ENCODE data around the gene ADCY5. TPM values are rescaled to one million over a fixed set of nuclear protein-coding genes. Genes with fewer than 3 reads are reported as not detected.

The ADCY5 gene
- polyA plus RNA-seq, 2 of the 4 experiments (the other 2 are of a cell fraction), result 0.57 to 0.68 TPM

DNA sequence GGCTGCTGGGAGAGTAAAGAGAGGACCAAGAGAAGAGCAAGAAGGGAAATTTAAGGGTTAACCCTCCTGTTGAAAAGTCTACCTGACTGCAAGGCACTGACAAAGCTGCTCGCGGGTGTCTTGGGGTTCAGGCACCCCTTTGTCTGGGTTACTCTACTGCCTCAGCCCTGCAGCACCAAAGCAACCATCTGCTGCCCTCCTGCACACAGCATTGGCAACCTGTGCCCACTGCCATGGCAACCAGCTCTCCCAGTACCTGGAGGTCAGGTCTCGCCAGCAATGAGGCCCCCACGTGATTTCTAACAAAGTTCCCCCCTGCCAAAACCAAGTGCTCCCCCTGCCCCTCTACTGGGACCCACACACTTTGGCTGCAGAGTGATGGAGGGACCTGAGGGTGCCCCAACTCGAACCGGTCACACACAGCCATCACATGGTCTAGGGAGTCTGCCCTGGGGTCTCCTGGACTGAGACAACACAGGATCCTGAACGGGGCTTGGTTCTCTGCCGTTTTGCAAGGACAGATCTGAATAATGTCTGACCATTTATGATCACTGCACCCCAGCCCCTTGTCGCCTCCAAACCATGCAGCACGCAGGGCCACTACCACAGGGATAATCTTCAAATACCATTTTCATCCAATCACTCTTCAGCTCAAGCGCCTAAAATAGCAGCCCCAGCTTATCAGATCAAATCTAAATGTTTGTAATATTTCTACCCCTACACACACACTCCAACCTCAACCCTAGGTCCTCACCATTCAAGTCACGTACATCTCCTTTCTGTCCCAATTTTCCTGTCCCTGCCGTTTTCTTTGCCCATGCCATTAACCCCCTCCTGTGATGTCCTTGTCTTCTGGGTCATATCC is 50.7 kb downstream of the ADCY5 start:
- ATAC-seq (peak; percentile 15 to 42; a peak in 1 of 6 replicates), DNase-seq (ENCODE audit: low read depth in 1 of 2, low spot score in 1 of 2) (no peak), FAIRE-seq (no peak)
- Histone ChIP-seq H3K4me2 (no peak overlapping the region), H3K4me3 (no peak overlapping the region), H3K27ac (no peak overlapping the region), H3K9me3 (no peaks in the 10 kb centered on the region), H3K4me1 (no peaks in the 10 kb centered on the region)
- TF ChIP-seq FOXS1 (CRISPR knock-in tag; IDR thresholded peaks at IDR 0.05) (no peak), HEYL (CRISPR knock-in tag; IDR thresholded peaks at IDR 0.05) (no peak)
- TF ChIP-seq, protein P1, sequence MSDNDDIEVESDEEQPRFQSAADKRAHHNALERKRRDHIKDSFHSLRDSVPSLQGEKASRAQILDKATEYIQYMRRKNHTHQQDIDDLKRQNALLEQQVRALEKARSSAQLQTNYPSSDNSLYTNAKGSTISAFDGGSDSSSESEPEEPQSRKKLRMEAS (IDR thresholded peaks at IDR 0.05), result no peak
- POLR2A ChIA-PET, result no interaction called here
- WGBS (ENCODE audit: missing lambda C conversion rate), result 56% methylated on average over 11 of the region's 13 CpGs
- CTCF ChIA-PET, result interaction anchor here (0.7 kb wide), 1 partner anchor 161 kb away, joined by 3 read pairs; no protein-coding TSS in a partner anchor

GRCh38 chr3:123397050-123397590 is 51.8 kb downstream of the ADCY5 start:
- Histone ChIP-seq H3K4me3 (no peak overlapping the region), H3K9me3 (no peaks in the 10 kb centered on the region), H3K4me2 (no peak overlapping the region), H3K4me1 (no peaks in the 10 kb centered on the region), H3K27ac (no peak overlapping the region)
- 87% methylated on average over 5 of the region's 5 CpGs for WGBS (ENCODE audit: missing lambda C conversion rate)
- POLR2A ChIA-PET, result no interaction called here
- no peak for FAIRE-seq
- no peak for TF ChIP-seq CHD2 (IDR thresholded peaks at IDR 0.05; ENCODE audit: low read length, partially characterized antibody)
- no peak for TF ChIP-seq KDM1A (IDR thresholded peaks at IDR 0.05; ENCODE audit: low read depth)
- TF ChIP-seq, protein P2, sequence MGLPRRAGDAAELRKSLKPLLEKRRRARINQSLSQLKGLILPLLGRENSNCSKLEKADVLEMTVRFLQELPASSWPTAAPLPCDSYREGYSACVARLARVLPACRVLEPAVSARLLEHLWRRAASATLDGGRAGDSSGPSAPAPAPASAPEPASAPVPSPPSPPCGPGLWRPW (IDR thresholded peaks at IDR 0.05), result no peak
- no peak for TF ChIP-seq MAFK (IDR thresholded peaks at IDR 0.05; ENCODE audit: partially characterized antibody)
- no peak for TF ChIP-seq HOXB5 (CRISPR knock-in tag; IDR thresholded peaks at IDR 0.05)
- TF ChIP-seq BHLHE40 (IDR thresholded peaks at IDR 0.05; ENCODE audit: low read depth, low read length), result no peak
- no peak for TF ChIP-seq GATA3 (IDR thresholded peaks at IDR 0.05; ENCODE audit: borderline replicate concordance)
- TF ChIP-seq PBX3 (IDR thresholded peaks at IDR 0.05), result no peak
- TF ChIP-seq JUNB (IDR thresholded peaks at IDR 0.05), result no peak
- no peak for TF ChIP-seq RARB (CRISPR knock-in tag; IDR thresholded peaks at IDR 0.05)
- TF ChIP-seq, protein P1 (IDR thresholded peaks at IDR 0.05), result no peak
- no peak for TF ChIP-seq TFCP2L1 (CRISPR knock-in tag; IDR thresholded peaks at IDR 0.05)
- TF ChIP-seq ZFP36 (IDR thresholded peaks at IDR 0.05; ENCODE audit: borderline replicate concordance, partially characterized antibody), result no peak
- TF ChIP-seq, protein P3, sequence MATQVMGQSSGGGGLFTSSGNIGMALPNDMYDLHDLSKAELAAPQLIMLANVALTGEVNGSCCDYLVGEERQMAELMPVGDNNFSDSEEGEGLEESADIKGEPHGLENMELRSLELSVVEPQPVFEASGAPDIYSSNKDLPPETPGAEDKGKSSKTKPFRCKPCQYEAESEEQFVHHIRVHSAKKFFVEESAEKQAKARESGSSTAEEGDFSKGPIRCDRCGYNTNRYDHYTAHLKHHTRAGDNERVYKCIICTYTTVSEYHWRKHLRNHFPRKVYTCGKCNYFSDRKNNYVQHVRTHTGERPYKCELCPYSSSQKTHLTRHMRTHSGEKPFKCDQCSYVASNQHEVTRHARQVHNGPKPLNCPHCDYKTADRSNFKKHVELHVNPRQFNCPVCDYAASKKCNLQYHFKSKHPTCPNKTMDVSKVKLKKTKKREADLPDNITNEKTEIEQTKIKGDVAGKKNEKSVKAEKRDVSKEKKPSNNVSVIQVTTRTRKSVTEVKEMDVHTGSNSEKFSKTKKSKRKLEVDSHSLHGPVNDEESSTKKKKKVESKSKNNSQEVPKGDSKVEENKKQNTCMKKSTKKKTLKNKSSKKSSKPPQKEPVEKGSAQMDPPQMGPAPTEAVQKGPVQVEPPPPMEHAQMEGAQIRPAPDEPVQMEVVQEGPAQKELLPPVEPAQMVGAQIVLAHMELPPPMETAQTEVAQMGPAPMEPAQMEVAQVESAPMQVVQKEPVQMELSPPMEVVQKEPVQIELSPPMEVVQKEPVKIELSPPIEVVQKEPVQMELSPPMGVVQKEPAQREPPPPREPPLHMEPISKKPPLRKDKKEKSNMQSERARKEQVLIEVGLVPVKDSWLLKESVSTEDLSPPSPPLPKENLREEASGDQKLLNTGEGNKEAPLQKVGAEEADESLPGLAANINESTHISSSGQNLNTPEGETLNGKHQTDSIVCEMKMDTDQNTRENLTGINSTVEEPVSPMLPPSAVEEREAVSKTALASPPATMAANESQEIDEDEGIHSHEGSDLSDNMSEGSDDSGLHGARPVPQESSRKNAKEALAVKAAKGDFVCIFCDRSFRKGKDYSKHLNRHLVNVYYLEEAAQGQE (IDR thresholded peaks at IDR 0.05), result no peak
- no peak for DNase-seq (ENCODE audit: low read depth in 1 of 2, low spot score in 1 of 2)
- ATAC-seq, result peak in 1 of 2 experiments; percentile 51; a peak in 3 of 6 replicates
- CTCF ChIA-PET, result interaction anchor here (1.0 kb wide), 1 partner anchor 398 kb away, joined by 3 read pairs; no protein-coding TSS in a partner anchor

Measured in A549 (cell line).